ENCODE results near the gene UGT1A1. TPM values are rescaled to one million over a fixed set of nuclear protein-coding genes. Genes with fewer than 3 reads are reported as not detected.

The UGT1A1 gene
- total and polyA plus RNA-seq, 2 of the 13 experiments (the other 11 are each of a cell fraction or from before 2014, with no cell fraction given) = 0.69 to 0.75 TPM

- TF ChIP-seq ZGPAT (CRISPR knock-in tag; IDR thresholded peaks at IDR 0.05) (peak; percentile 76), ZNF12 (CRISPR knock-in tag; IDR thresholded peaks at IDR 0.05) (0 out of 2 replicates have a peak, but pooled peaks have one; percentile 20), ZNF281 (CRISPR knock-in tag; IDR thresholded peaks at IDR 0.05; ENCODE audit: borderline replicate concordance) (0 out of 2 replicates have a peak, but pooled peaks have one; percentile 5), PHF8 (CRISPR knock-in tag; IDR thresholded peaks at IDR 0.05) (0 out of 2 replicates have a peak, but pooled peaks have one; percentile 16), MAFK (conservative IDR thresholded peaks at IDR 0.05 in 1 of 2, IDR thresholded peaks at IDR 0.05 in 1 of 2; ENCODE audit: low read length in 2 of 2) (peak in 1 of 2 experiments; percentile 39; a peak in 1 of 4 replicates), HHEX (CRISPR knock-in tag; IDR thresholded peaks at IDR 0.05) (0 out of 2 replicates have a peak, but pooled peaks have one; percentile 30), ZNF879 (CRISPR knock-in tag; IDR thresholded peaks at IDR 0.05) (peak; percentile 65; the same call in 1 of the 2 replicates), NR2C2 (CRISPR knock-in tag; IDR thresholded peaks at IDR 0.05; ENCODE audit: borderline replicate concordance) (0 out of 2 replicates have a peak, but pooled peaks have one; percentile 43), DPF2 (CRISPR knock-in tag; IDR thresholded peaks at IDR 0.05; ENCODE audit: borderline replicate concordance, low read depth) (0 out of 2 replicates have a peak, but pooled peaks have one; percentile 53), ARNTL (CRISPR knock-in tag; IDR thresholded peaks at IDR 0.05) (peak; percentile 62; the same call in 1 of the 2 replicates), ZNF34 (CRISPR knock-in tag; IDR thresholded peaks at IDR 0.05; ENCODE audit: borderline replicate concordance) (0 out of 2 replicates have a peak, but pooled peaks have one; percentile 69), THAP9 (CRISPR knock-in tag; IDR thresholded peaks at IDR 0.05; ENCODE audit: borderline replicate concordance) (peak; percentile 62; the same call in 1 of the 2 replicates), HOMEZ (CRISPR knock-in tag; IDR thresholded peaks at IDR 0.05; ENCODE audit: low read depth) (0 out of 2 replicates have a peak, but pooled peaks have one; percentile 58), ELF3 (CRISPR knock-in tag; IDR thresholded peaks at IDR 0.05) (peak; percentile 94), ARNT2 (CRISPR knock-in tag; IDR thresholded peaks at IDR 0.05; ENCODE audit: low read depth) (0 out of 2 replicates have a peak, but pooled peaks have one; percentile 42), KMT2B (CRISPR knock-in tag; IDR thresholded peaks at IDR 0.05) (peak; percentile 36; the same call in 1 of the 2 replicates)
Measured at GRCh38 chr2:233736868-233737653, 23.0 kb upstream of the UGT1A1 start (continued).
